Thoracic aorta (tissue), 2 donors: ENCODE results near the gene XG. TPM values are rescaled to one million over a fixed set of nuclear protein-coding genes. Genes with fewer than 3 reads are reported as not detected.

Experiments used
- ATAC-seq: fragments of 150-250 bp; one replicate; pipeline ENCODE4 v1.8.0; 2017; ENCODE audit warnings: low read depth; ENCODE audit not compliant: insufficient number of reproducible peaks, low FRiP score
- DNase-seq: peaks from one replicate; pipeline ENCODE4 v3.0.0-alpha.2; 2020; ENCODE audit warnings: low spot score
- H3K27ac ChIP-seq, 2 donors: fragments of 200-600 bp; sonication (generic); 1 replicate in 1 of 2; 2 replicates in 1 of 2; pipeline ENCODE4 v1.5.1; 2016; ENCODE audit warnings: mild to moderate bottlenecking in 2 of 2, moderate library complexity in 2 of 2
- H3K27me3 ChIP-seq: fragments of 200-600 bp; sonication (generic); replicated peaks from 2 replicates; pipeline ENCODE4 v1.6.0; 2016; ENCODE audit warnings: mild to moderate bottlenecking; ENCODE audit not compliant: insufficient read depth
- H3K36me3 ChIP-seq: fragments of 200-600 bp; sonication (generic); one replicate; pipeline ENCODE4 v1.5.1; 2016
- H3K4me1 ChIP-seq, 2 donors: fragments of 200-600 bp; sonication (generic); 1 replicate in 1 of 2; 2 replicates in 1 of 2; pipeline versions ENCODE4 v1.5.1 to v1.6.0; 2016; ENCODE audit warnings: low read depth in 2 of 2, mild to moderate bottlenecking in 1 of 2; ENCODE audit not compliant: control insufficient read depth in 1 of 2
- H3K4me3 ChIP-seq: fragments of 200-600 bp; sonication (generic); 2 replicates; pipeline ENCODE4 v1.5.1; 2016; ENCODE audit warnings: mild to moderate bottlenecking
- H3K9me3 ChIP-seq: fragments of 200-600 bp; sonication (generic); 2 replicates; pipeline ENCODE4 v1.5.1; 2016
- CTCF ChIP-seq: fragments of 200-600 bp; sonication (generic); IDR thresholded peaks from one replicate; pipeline ENCODE4 v1.5.1; 2019; ENCODE audit warnings: antibody characterized with exemption
- total RNA-seq, 2 donors: library from RNA; depleted of rRNA; stranded (reverse); fragments of >200 nt; gene quantifications; one replicate each; pipeline versions ENCODE4 v1.1.0 to v1.2.3, GENCODE V29; 2016

The XG gene
- total RNA-seq, 2 donors from 2014 or later = 18.1 to 29.6 TPM

- no peaks in the 10 kb centered on the region for H3K9me3 ChIP-seq
- H3K27ac ChIP-seq = no peak overlapping the region
- no peak overlapping the region for H3K4me3 ChIP-seq
- no peaks in the 10 kb centered on the region for H3K4me1 ChIP-seq
- TF ChIP-seq CTCF = no peak
- DNase-seq (no peak), ATAC-seq (no peak)
- H3K36me3 ChIP-seq = no peaks in the 10 kb centered on the region
- H3K27me3 ChIP-seq = no peaks in the 10 kb centered on the region
Measured at GRCh38 chrX:2862404-2862803, 110.6 kb downstream of the XG start.

DNA sequence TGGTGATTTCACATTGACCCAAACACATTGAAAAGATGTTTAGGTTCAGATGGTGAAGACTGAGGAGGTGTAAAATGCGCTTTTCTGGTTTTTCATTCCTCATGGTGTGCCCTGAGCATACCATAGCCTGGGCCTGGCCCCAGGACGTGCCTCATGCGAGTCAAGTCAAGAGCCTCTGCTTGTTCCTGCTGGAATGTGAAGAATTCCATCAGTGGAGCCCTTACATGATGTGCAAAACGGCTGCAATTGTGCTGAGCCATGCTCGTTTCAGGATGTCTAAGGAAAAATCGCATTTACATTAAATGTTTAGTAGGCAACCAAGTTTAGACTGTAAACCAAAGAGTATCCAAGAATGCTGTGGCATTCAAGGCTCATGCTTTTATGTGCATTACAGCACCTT, 111.8 kb downstream of the XG start:
- DNase-seq (no peak), ATAC-seq (no peak)
- Histone ChIP-seq H3K27me3 (no peaks in the 10 kb centered on the region), H3K27ac (no peak overlapping the region), H3K4me3 (no peak overlapping the region), H3K4me1 (no peaks in the 10 kb centered on the region), H3K9me3 (no peaks in the 10 kb centered on the region), H3K36me3 (no peaks in the 10 kb centered on the region)
- no peak for TF ChIP-seq CTCF

Other genes starting within 250 kb of the XG start
- gene CD99, start 60.7 kb upstream of the XG start, total RNA-seq = 100 to 1,000 TPM; 490 to 527 TPM
- gene GYG2, start 76.9 kb downstream of the XG start, total RNA-seq = 1 to 10 TPM in 1 of 2 donors, under 1 TPM in 1; 0.41 to 1.5 TPM
- 10 to 100 TPM; 13.2 to 25.3 TPM for gene ARSD, start 177.3 kb downstream of the XG start, total RNA-seq